Suprapubic skin (tissue), 4 donors: ENCODE measurements around the gene CES4A. TPM values are rescaled to one million over a fixed set of nuclear protein-coding genes. Genes with fewer than 3 reads are reported as not detected.
"Not testable (repeated sequence)": the region's sequence is repeated elsewhere in the genome, so short reads cannot be mapped to it uniquely, and the experiment has no call there.

Experiments
- DNase-seq, 2 donors: peaks; one replicate each; pipeline ENCODE4 v3.0.0-alpha.2; 2019; ENCODE audit warnings: low spot score in 2 of 2
- H3K27ac ChIP-seq: fragments of 200-600 bp; sonication (generic); one replicate; pipeline ENCODE4 v1.5.1; 2019
- H3K27me3 ChIP-seq: fragments of 200-600 bp; sonication (generic); one replicate; pipeline ENCODE4 v1.5.1; 2019
- H3K36me3 ChIP-seq: fragments of 200-600 bp; sonication (generic); one replicate; pipeline ENCODE4 v1.5.1; 2019
- H3K4me1 ChIP-seq: fragments of 200-600 bp; sonication (generic); one replicate; pipeline ENCODE4 v1.5.1; 2019
- H3K4me3 ChIP-seq: fragments of 200-600 bp; sonication (generic); one replicate; pipeline ENCODE4 v1.5.1; 2019; ENCODE audit warnings: mild to moderate bottlenecking
- H3K9me3 ChIP-seq: fragments of 200-600 bp; sonication (generic); one replicate; pipeline ENCODE4 v1.5.1; 2019
- EP300 ChIP-seq: sonication (generic); formaldehyde crosslinking; IDR thresholded peaks from one replicate; pipeline ENCODE4 v1.6.1; 2017; ENCODE audit warnings: antibody characterized with exemption
- POLR2A ChIP-seq, 2 donors: fragments of 450-650 bp; IDR thresholded peaks; one replicate each; pipeline ENCODE4 v1.6.1; 2017; ENCODE audit warnings: antibody characterized with exemption in 2 of 2, mild to moderate bottlenecking in 2 of 2, moderate library complexity in 2 of 2
- POLR2AphosphoS5 ChIP-seq, 3 donors: sonication (generic); formaldehyde crosslinking; IDR thresholded peaks; one replicate each; pipeline ENCODE4 v1.6.1; 2017; ENCODE audit warnings: antibody characterized with exemption in 3 of 3
- WGBS: methylation state at CpG from one replicate; pipeline ENCODE4 v1.1.5; 2018; 5-methylcytosine and 5-hydroxymethylcytosine counted together
- total RNA-seq, 4 donors: library from RNA; depleted of rRNA; stranded (reverse); fragments of >200 nt; gene quantifications; one replicate each; pipeline ENCODE4 v1.1.0, GENCODE V29; 2016
- TF ChIP-seq, protein P1 (sequence below), 2 donors: fragments of 200-600 bp in 1 of 2; fragments of 450-650 bp in 1 of 2; sonication (generic) in 1 of 2; IDR thresholded peaks; one replicate each; pipeline ENCODE4 v1.5.1; 2016 to 2019; ENCODE audit warnings: antibody characterized with exemption in 2 of 2, mild to moderate bottlenecking in 1 of 2, moderate library complexity in 1 of 2

Gene CES4A
- total RNA-seq, 4 donors from 2014 or later = 47.2 to 148 (median 99.9) TPM

DNA sequence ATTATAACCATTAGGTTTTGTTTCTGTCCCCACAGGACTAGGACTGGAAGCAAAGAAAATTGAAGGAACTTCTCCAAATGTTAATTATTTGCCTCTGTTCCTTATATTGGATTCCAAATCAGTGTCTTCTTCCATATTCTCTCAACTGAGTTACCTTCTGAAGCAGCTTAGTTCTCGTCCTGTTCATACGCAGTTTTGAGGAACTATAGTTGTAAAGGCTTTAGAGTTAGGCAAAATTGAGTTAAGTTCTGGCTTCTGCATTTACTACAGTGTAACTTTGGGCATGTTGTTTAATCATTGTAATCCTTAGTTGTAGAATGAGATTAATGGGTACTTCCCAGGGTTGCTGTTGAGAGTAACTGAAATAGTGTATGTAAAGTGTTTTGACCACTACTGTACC lies 51.8 kb downstream of the CES4A start:
- WGBS = 63% methylated on average over 2 of the region's 2 CpGs
- Histone ChIP-seq H3K27ac (no peak overlapping the region), H3K9me3 (no peaks in the 10 kb centered on the region), H3K4me1 (peaks cover 14% of the 10 kb centered on the region), H3K27me3 (no peaks in the 10 kb centered on the region), H3K36me3 (peaks cover 15% of the 10 kb centered on the region), H3K4me3 (no peak overlapping the region)
- no peak for DNase-seq
- no peak for TF ChIP-seq POLR2AphosphoS5 (IDR thresholded peaks at IDR 0.05)
- TF ChIP-seq POLR2A (IDR thresholded peaks at IDR 0.05) = no peak
- no peak for TF ChIP-seq EP300
- TF ChIP-seq, protein P1, sequence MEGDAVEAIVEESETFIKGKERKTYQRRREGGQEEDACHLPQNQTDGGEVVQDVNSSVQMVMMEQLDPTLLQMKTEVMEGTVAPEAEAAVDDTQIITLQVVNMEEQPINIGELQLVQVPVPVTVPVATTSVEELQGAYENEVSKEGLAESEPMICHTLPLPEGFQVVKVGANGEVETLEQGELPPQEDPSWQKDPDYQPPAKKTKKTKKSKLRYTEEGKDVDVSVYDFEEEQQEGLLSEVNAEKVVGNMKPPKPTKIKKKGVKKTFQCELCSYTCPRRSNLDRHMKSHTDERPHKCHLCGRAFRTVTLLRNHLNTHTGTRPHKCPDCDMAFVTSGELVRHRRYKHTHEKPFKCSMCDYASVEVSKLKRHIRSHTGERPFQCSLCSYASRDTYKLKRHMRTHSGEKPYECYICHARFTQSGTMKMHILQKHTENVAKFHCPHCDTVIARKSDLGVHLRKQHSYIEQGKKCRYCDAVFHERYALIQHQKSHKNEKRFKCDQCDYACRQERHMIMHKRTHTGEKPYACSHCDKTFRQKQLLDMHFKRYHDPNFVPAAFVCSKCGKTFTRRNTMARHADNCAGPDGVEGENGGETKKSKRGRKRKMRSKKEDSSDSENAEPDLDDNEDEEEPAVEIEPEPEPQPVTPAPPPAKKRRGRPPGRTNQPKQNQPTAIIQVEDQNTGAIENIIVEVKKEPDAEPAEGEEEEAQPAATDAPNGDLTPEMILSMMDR (IDR thresholded peaks at IDR 0.05) = no peak

DNA sequence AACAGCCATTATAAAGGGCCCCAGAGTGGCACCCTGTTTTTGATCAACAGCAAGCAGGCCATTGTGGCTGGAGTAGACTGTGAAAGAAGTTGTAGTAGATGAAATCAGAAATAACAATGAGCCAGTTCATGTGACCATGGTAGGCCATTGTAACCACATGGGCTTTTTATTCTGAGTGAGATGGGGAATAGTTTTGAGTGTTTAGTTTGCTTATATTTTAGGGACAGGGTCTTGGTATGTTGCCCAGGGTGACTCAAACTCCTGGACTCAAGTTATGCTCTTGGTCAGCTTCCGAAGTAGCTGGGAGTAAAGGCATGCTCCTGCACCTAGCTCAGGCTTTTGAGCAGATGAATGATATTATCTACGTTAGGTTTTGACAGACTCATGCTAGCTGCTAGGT lies 52.5 kb downstream of the CES4A start:
- WGBS = 90% methylated on average over 2 of the region's 2 CpGs

DNA sequence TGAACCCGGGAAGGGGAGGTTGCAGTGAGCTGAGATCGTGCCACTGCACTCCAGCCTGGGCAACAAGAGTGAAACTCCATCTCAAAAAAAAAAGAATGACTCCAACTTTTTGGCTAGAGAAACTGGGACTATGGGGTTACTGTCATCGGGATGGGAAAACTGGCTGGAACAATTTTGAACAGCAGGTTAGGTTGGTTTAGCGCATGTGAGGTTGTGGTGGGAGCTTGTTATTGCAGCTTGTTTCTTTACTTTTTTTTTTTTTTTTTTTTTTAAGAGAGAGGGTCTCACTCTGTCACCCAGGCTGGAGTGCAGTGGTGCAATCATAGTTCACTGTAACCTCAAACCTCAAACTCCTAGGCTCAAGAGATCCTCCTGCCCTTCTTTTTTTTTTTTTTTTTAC lies 53.1 kb downstream of the CES4A start:
- WGBS = 90% methylated on average over 4 of the region's 4 CpGs
- H3K36me3 ChIP-seq = peaks cover 24% of the 10 kb centered on the region
- DNase-seq, H3K4me3 ChIP-seq, H3K9me3 ChIP-seq, H3K27ac ChIP-seq, H3K27me3 ChIP-seq, H3K4me1 ChIP-seq: not testable (repeated sequence)

More for the DNA sequence above, 52.5 kb downstream of the CES4A start:
- no peak for TF ChIP-seq EP300
- no peak for TF ChIP-seq POLR2AphosphoS5 (IDR thresholded peaks at IDR 0.05)
- no peak for TF ChIP-seq POLR2A (IDR thresholded peaks at IDR 0.05)
- TF ChIP-seq, protein P1 (IDR thresholded peaks at IDR 0.05) = no peak
- Histone ChIP-seq H3K9me3 (no peaks in the 10 kb centered on the region), H3K36me3 (peaks cover 18% of the 10 kb centered on the region), H3K27ac (no peak overlapping the region), H3K27me3 (no peaks in the 10 kb centered on the region), H3K4me1 (peaks cover 8% of the 10 kb centered on the region), H3K4me3 (no peak overlapping the region)
- no peak for DNase-seq

DNA sequence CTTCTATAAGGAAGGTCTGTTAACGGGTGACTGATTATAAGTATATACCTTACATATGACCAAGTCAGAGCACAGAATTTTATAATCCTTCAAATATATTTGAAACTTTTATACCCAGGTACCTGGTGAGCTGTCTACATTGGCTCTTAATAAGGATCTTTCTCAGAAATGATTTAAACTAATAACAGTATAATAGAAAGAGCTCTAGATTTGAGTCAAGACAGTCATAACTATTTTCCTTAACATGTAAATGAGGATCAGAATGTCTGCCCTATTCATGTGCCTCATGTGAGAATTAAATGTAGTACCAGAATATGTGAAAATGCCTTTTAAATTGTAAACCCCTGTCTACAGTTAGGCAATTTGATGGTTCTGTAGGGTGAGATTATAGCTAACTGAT lies 55.0 kb downstream of the CES4A start:
- TF ChIP-seq POLR2AphosphoS5 (IDR thresholded peaks at IDR 0.05) = no peak
- TF ChIP-seq POLR2A (IDR thresholded peaks at IDR 0.05) = no peak
- no peak for TF ChIP-seq EP300
- TF ChIP-seq, protein P1 (IDR thresholded peaks at IDR 0.05) = no peak
- Histone ChIP-seq H3K27ac (no peak overlapping the region), H3K4me1 (no peaks in the 10 kb centered on the region), H3K9me3 (no peaks in the 10 kb centered on the region), H3K36me3 (peaks cover 24% of the 10 kb centered on the region), H3K27me3 (no peaks in the 10 kb centered on the region), H3K4me3 (no peak overlapping the region)
- 90% methylated on average over 1 of the region's 1 CpG for WGBS
- no peak for DNase-seq

DNA sequence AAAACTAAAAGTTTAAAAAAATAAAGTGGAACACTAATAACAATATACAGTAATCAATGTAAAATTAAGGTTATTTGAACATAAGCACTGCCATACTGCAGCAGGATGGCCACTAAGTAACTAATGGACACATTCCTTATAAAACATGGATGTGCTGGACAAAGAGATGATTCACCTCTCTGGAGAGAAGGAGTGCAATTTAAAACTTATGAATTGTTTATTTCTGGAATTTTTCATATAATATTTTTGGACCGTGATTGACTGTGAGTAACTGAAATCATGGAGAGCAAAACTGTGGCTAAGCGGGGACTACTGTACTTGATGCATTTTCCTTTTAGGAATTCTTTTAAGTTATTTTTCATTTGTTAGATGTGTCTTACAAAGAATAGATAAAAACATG lies 62.4 kb downstream of the CES4A start:
- TF ChIP-seq POLR2A (IDR thresholded peaks at IDR 0.05) = no peak
- no peak for TF ChIP-seq EP300
- no peak overlapping the region for H3K4me3 ChIP-seq
- no peaks in the 10 kb centered on the region for H3K9me3 ChIP-seq
- H3K27me3 ChIP-seq = no peaks in the 10 kb centered on the region
- no peak overlapping the region for H3K27ac ChIP-seq
- H3K36me3 ChIP-seq = peaks cover 20% of the 10 kb centered on the region
- H3K4me1 ChIP-seq = peaks cover under 1% of the 10 kb centered on the region
- 87% methylated on average over 2 of the region's 2 CpGs for WGBS
- no peak for DNase-seq

DNA sequence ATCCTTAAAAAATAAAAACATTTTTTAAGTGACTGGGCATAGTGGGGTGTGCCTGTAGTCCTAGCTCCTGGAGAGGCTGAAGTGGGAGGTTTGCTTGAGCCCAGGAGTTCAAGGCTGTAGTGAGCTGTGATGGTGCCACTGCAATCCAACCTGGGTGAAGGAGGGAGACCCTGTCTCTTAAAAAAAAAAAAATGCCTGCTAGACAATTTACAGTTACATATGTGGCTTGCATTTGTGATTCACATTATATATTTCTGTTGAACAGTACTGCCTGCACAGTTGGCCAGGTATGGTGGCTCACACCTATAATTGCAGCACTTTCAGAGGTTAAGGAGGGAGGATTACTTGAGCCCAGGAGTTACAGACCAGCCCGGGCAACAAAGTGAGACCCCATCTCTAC lies 64.0 kb downstream of the CES4A start:
- TF ChIP-seq POLR2AphosphoS5 (IDR thresholded peaks at IDR 0.05) = no peak
- TF ChIP-seq, protein P1 (IDR thresholded peaks at IDR 0.05) = no peak
- TF ChIP-seq EP300 = no peak
- no peak for TF ChIP-seq POLR2A (IDR thresholded peaks at IDR 0.05)
- H3K27ac ChIP-seq = no peak overlapping the region
- 85% methylated on average over 1 of the region's 1 CpG for WGBS
- H3K9me3 ChIP-seq = no peaks in the 10 kb centered on the region
- peaks cover 13% of the 10 kb centered on the region for H3K36me3 ChIP-seq
- no peaks in the 10 kb centered on the region for H3K27me3 ChIP-seq
- H3K4me1 ChIP-seq = peaks cover 11% of the 10 kb centered on the region
- no peak overlapping the region for H3K4me3 ChIP-seq
- DNase-seq = no peak
